T-helper 9 cell (primary cell): ENCODE results near the gene PIGK.
"Not testable (repeated sequence)": the region's sequence is repeated elsewhere in the genome, so short reads cannot be mapped to it uniquely, and the experiment has no call there.

ENCODE experiments used
- DNase-seq: peaks from one replicate; pipeline ENCODE4 v3.0.0-alpha.2; 2020

PIGK gene

GRCh38 chr1:77188770-77189169 lies 30.5 kb downstream of the PIGK start:
- no peak for DNase-seq

- not testable (repeated sequence) for DNase-seq
Observed at GRCh38 chr1:77186907-77187306, 32.3 kb downstream of the PIGK start.

GRCh38 chr1:77182083-77182482 lies 37.1 kb downstream of the PIGK start:
- DNase-seq = no peak

- DNase-seq = no peak
Observed at GRCh38 chr1:77179632-77180031, 39.6 kb downstream of the PIGK start.

GRCh38 chr1:77175230-77175844 lies 43.9 kb downstream of the PIGK start:
- DNase-seq = no peak

- no peak for DNase-seq
Observed at GRCh38 chr1:77170687-77171086, 48.5 kb downstream of the PIGK start.

- DNase-seq = no peak
Observed at GRCh38 chr1:77168358-77168757, 50.9 kb downstream of the PIGK start.

GRCh38 chr1:77164434-77164944 lies 54.7 kb downstream of the PIGK start:
- no peak for DNase-seq

GRCh38 chr1:77159706-77160105 lies 59.5 kb downstream of the PIGK start:
- DNase-seq = not testable (repeated sequence)

- DNase-seq = no peak
Observed at GRCh38 chr1:77156214-77156613, 63.0 kb downstream of the PIGK start.

GRCh38 chr1:77146270-77146669 lies 73.0 kb downstream of the PIGK start:
- DNase-seq = no peak

- DNase-seq = no peak
Observed at GRCh38 chr1:77143529-77144121, 75.6 kb downstream of the PIGK start.

- no peak for DNase-seq
Observed at GRCh38 chr1:77139389-77139788, 79.8 kb downstream of the PIGK start.

GRCh38 chr1:77134359-77134758 lies 84.9 kb downstream of the PIGK start:
- DNase-seq = no peak

- no peak for DNase-seq
Observed at GRCh38 chr1:77133731-77134358, 85.4 kb downstream of the PIGK start.

- no peak for DNase-seq
Observed at GRCh38 chr1:77126307-77126706, 92.9 kb downstream of the PIGK start.

GRCh38 chr1:77121503-77121902 lies 97.7 kb downstream of the PIGK start:
- DNase-seq = no peak

GRCh38 chr1:77120950-77121349 lies 98.3 kb downstream of the PIGK start:
- no peak for DNase-seq

- no peak for DNase-seq
Observed at GRCh38 chr1:77118712-77119111, 100.5 kb downstream of the PIGK start.

- no peak for DNase-seq
Observed at GRCh38 chr1:77104672-77105071, 114.6 kb downstream of the PIGK start.

GRCh38 chr1:77103486-77103885 lies 115.7 kb downstream of the PIGK start:
- DNase-seq = no peak

GRCh38 chr1:77100875-77101274 lies 118.4 kb downstream of the PIGK start:
- no peak for DNase-seq

GRCh38 chr1:77096496-77097255 lies 122.6 kb downstream of the PIGK start:
- no peak for DNase-seq

- DNase-seq = no peak
Observed at GRCh38 chr1:77095236-77095635, 124.0 kb downstream of the PIGK start.
